Measurements from ENCODE around the gene ODF2L. TPM values are rescaled to one million over a fixed set of nuclear protein-coding genes. Genes with fewer than 3 reads are reported as not detected.

The ODF2L gene
- total and polyA plus RNA-seq, 4 donors = 16.5 to 127 (median 71.4) TPM

GRCh38 chr1:86387916-86388627 lies 8.1 kb downstream of the ODF2L start:
- Histone ChIP-seq H3K36me3 (ENCODE audit: control insufficient read depth in 4 of 4, insufficient read depth in 4 of 4, low read length in 4 of 4) (no peaks in the 10 kb centered on the region), H3K27ac (ENCODE audit: low read depth in 1 of 2, low read length in 1 of 2) (no peak overlapping the region), H3K9ac (ENCODE audit: insufficient read depth in 1 of 2, low read length in 2 of 2) (no peak overlapping the region), H3K27me3 (ENCODE audit: control insufficient read depth in 3 of 3, insufficient read depth in 3 of 3, low read length in 2 of 3) (no peaks in the 10 kb centered on the region), H3K4me1 (ENCODE audit: control insufficient read depth in 5 of 5, insufficient read depth in 5 of 5, low read length in 5 of 5) (peaks cover 0 to 2% (median 0%) of the 10 kb centered on the region in 5 donors), H3K9me3 (ENCODE audit: control insufficient read depth in 4 of 4, insufficient read depth in 3 of 4, low read length in 3 of 4) (no peaks in the 10 kb centered on the region), H3K4me3 (no peak overlapping the region)
- DNase-seq (no peak), ATAC-seq (ENCODE audit: insufficient read depth, low FRiP score) (no peak)
- WGBS, 2 donors = 87 to 88% methylated on average over 3 of the region's 3 CpGs
- TF ChIP-seq CTCF (IDR thresholded peaks at IDR 0.05; ENCODE audit: control extremely low read depth, extremely low read depth) = no peak

- H3K27me3 ChIP-seq (ENCODE audit: control insufficient read depth in 3 of 3, insufficient read depth in 3 of 3, low read length in 2 of 3) = no peaks in the 10 kb centered on the region
- H3K27ac ChIP-seq (ENCODE audit: low read depth in 1 of 2, low read length in 1 of 2) = no peak overlapping the region
- H3K9me3 ChIP-seq (ENCODE audit: control insufficient read depth in 4 of 4, insufficient read depth in 3 of 4, low read length in 3 of 4) = no peaks in the 10 kb centered on the region
- H3K4me3 ChIP-seq = no peak overlapping the region
- peaks cover 0 to 7% (median 0%) of the 10 kb centered on the region in 5 donors for H3K4me1 ChIP-seq (ENCODE audit: control insufficient read depth in 5 of 5, insufficient read depth in 5 of 5, low read length in 5 of 5)
- ATAC-seq (ENCODE audit: insufficient read depth, low FRiP score) (no peak), DNase-seq (peak in 2 of 3 donors; percentile 26 to 39)
- H3K36me3 ChIP-seq (ENCODE audit: control insufficient read depth in 4 of 4, insufficient read depth in 4 of 4, low read length in 4 of 4) = peaks cover 0 to 5% (median 0%) of the 10 kb centered on the region in 4 donors
- 26 to 42% methylated on average over 1 of the region's 1 CpG for WGBS, 2 donors
- TF ChIP-seq CTCF (IDR thresholded peaks at IDR 0.05; ENCODE audit: control extremely low read depth, extremely low read depth) = no peak
- H3K9ac ChIP-seq (ENCODE audit: insufficient read depth in 1 of 2, low read length in 2 of 2) = peak overlapping the region in 1 of 2 donors; percentile 42
Measured at GRCh38 chr1:86382878-86383277, 13.2 kb downstream of the ODF2L start.

DNA sequence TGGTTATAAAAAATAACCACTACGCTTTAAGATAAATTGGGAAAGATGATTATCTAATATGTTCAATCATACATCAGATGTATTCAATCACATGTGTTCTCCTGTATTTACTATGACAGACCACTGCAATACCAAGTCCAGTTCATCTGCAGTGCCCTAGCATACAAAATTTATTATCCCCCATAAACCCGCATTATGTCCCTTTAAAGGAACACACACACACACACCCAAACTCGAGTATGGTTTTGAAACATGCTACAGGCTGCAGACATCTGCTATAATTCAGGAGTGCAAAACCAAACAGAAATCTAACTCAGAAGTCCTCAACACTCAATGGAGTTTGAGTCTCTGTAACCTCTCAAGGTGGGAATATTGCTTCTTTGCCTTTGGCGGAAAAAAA lies 14.9 kb downstream of the ODF2L start:
- H3K9me3 ChIP-seq (ENCODE audit: control insufficient read depth in 4 of 4, insufficient read depth in 3 of 4, low read length in 3 of 4) = peaks cover 0 to 3% (median 0%) of the 10 kb centered on the region in 4 donors
- ATAC-seq (ENCODE audit: insufficient read depth, low FRiP score) (no peak), DNase-seq (peak in 1 of 3 donors; percentile 36)
- peaks cover 0 to 8% (median 4%) of the 10 kb centered on the region in 4 donors for H3K36me3 ChIP-seq (ENCODE audit: control insufficient read depth in 4 of 4, insufficient read depth in 4 of 4, low read length in 4 of 4)
- no peak for TF ChIP-seq CTCF (IDR thresholded peaks at IDR 0.05; ENCODE audit: control extremely low read depth, extremely low read depth)
- no peak overlapping the region for H3K27ac ChIP-seq (ENCODE audit: low read depth in 1 of 2, low read length in 1 of 2)
- no peak overlapping the region for H3K4me3 ChIP-seq
- WGBS, 2 donors = 64 to 74% methylated on average over 4 of the region's 4 CpGs
- peak overlapping the region in 1 of 2 donors; percentile 33 for H3K9ac ChIP-seq (ENCODE audit: insufficient read depth in 1 of 2, low read length in 2 of 2)
- no peaks in the 10 kb centered on the region for H3K27me3 ChIP-seq (ENCODE audit: control insufficient read depth in 3 of 3, insufficient read depth in 3 of 3, low read length in 2 of 3)
- H3K4me1 ChIP-seq (ENCODE audit: control insufficient read depth in 5 of 5, insufficient read depth in 5 of 5, low read length in 5 of 5) = peaks cover 0 to 7% (median 0%) of the 10 kb centered on the region in 5 donors

Data from lung (tissue), 12 donors.